ENCODE results near the gene ZNF341.

ZNF341 gene

DNA sequence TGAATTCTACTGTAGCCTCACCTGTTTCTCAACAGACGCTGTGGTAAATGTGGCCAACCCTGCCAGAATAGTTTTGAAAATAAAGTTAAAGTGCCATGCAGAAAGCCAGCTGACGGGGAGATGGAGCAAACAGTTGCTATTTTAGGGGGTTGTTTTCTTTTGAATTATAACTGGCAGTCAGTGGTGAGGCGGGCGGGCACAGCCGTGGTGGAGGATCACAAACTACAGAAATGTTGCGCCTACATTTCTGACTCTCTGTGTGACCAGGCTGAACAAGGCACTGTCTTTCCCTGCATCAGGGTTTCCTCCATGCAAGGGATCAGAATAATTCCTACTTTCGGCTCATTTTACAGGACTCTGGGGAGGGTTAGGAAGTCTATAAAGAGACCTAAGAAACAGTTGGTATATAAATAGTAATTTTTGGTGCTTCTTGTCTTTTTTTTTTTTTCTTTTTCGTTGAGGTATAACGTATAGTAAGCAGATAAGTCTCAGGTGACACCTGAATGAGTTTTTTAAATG, 96.6 kb downstream of the ZNF341 start:
- no peak for DNase-seq

DNA sequence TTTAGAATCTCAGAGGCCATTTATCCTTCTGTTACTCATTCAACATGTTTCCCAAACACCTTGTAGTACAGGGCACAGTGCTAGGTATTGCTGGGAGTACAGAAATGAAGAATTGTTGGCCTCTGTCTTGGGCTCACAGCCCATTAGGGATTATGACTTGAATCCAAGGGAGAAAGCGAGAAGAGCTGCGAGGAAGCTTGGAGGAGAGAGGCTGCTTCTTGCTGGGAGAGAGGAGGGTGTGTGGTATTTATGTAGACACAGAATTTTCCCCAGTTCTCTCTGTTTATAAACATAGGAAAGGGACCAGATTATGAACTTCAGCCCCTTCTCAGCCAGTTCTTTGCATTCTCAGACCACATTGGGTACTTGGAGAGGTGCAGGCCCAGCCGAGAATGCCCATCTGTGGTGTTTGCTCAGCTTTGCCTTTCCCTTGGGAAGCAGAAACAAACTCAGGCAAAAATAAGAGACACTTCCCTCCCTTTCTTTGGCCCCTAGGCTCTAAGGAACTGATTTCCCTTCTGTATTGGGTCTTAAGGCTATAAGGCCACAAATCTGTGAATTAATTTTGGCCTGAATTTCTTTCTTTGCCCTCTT, 97.3 kb downstream of the ZNF341 start:
- no peak for DNase-seq

DNA sequence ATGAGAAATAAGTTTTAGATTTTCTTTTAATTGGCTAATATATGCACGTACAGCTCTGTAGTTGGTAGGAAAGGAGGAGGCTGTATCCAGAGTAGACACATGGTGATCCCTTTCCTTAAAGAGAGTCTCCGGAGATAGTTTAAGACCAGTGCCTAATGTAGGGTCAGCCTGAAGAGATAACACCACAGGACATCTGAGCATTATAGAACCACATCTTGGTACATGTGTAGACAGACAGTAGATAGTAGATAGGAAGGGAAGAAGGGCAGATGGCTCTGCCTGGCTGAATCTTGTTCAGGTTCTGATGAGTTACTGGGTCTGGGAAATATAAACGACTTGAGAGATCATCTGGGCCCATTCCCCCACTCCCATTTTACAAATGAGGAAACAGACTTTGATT, 97.8 kb downstream of the ZNF341 start:
- DNase-seq, result no peak

GRCh38 chr20:33830371-33830770, 98.6 kb downstream of the ZNF341 start:
- DNase-seq, result no peak

DNA sequence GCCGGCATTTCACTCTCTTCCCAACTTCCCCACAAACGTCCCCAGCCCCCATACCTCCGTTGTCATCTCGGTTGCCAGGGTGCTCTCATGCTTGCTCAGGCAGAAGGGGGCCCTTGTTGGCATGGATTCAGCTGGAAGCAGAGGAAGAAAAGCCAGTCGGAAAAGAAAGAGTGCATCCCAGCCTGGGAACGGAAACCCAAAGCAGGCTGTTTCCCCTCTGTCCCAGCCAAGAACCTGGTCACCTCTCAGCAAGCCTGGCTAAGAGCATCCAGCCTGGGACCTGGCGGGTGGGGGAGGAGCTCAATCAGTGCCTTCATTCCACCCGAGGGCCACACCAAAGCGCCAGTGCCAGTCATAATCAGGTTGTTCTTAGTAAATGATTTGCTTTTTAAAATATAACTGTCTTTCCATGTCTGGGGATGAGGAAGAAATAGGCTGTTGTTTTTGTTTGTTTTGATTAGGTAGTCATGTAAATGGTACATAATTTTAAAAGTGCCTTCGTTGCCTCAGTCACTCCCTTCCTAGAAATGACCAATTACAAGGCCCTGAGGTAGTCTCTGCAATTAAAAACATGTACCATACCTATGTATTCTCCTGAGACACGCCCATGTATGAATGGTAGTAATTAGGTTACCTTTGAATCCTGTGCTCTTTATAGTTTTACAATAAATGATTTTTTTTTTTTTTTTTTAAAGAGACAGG, 100.5 kb downstream of the ZNF341 start:
- no peak for DNase-seq

- DNase-seq, result no peak
Observed at GRCh38 chr20:33833333-33833732, 101.5 kb downstream of the ZNF341 start.

- DNase-seq, result no peak
Observed at GRCh38 chr20:33835615-33836172, 103.9 kb downstream of the ZNF341 start.

DNA sequence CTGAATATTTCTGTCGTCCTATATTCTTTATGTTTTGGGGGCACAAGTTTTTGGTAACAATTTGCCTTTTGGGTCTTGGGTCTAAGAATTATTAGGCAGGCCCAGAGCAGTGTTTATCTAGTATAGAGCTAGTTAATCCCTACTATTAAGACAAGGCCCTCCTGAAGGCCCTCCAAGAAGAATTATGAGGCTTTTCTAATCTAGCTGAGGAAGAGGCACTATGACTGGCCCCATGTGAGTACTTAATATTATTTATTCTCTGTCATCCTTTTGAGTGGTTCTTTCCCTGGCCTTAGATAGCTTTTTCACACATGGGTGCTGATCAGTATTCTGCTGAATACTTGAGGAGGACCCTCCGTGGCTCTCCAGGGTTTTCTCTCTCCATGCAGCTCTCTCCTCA, 104.5 kb downstream of the ZNF341 start:
- no peak for DNase-seq

GRCh38 chr20:33837096-33837830, 105.5 kb downstream of the ZNF341 start:
- DNase-seq, result no peak

- DNase-seq, result no peak
Observed at GRCh38 chr20:33838035-33838864, 106.5 kb downstream of the ZNF341 start.

GRCh38 chr20:33839591-33839990, 107.8 kb downstream of the ZNF341 start:
- DNase-seq, result no peak

DNA sequence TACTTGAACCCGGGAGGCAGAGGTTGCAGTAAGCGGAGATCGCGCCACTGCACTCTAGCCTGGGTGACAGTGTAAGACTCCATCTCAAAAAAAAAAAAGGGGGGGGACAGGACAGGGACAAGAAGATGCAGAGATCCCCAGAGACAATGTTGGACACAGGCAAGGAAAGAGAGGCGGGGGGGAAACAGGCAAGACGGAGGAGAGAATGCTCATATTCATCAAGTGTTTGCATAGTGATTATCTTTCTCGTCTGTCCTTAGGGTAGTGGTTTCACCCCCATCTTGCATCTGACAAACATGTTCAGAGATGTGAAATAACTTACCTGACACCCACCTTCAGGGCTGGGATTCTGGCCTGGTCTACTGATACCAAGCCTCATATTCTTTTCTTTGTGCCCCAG, 108.4 kb downstream of the ZNF341 start:
- no peak for DNase-seq

- DNase-seq, result no peak
Observed at GRCh38 chr20:33840759-33841435, 109.1 kb downstream of the ZNF341 start.

- no peak for DNase-seq
Observed at GRCh38 chr20:33841436-33841799, 109.6 kb downstream of the ZNF341 start.
